Fibroblast of skin of back (primary cell): ENCODE results near the gene SLC51B. TPM values are rescaled to one million over a fixed set of nuclear protein-coding genes. Genes with fewer than 3 reads are reported as not detected.
"Not testable (repeated sequence)": the region's sequence is repeated elsewhere in the genome, so short reads cannot be mapped to it uniquely, and the experiment has no call there.

Source experiments
- DNase-seq: peaks from one replicate; pipeline ENCODE4 v3.0.0-alpha.2; 2013
- polyA plus RNA-seq, 2 experiments: library from polyadenylated mRNA; unstranded; fragments of 120-200 nt; gene quantifications; one replicate each; pipeline ENCODE4 v1.2.1, GENCODE V29; 2013; ENCODE audit not compliant: insufficient read length in 2 of 2

The SLC51B gene
- polyA plus RNA-seq (2013, experiment 1 of 2; ENCODE audit: insufficient read length) = not detected
- polyA plus RNA-seq (2013, experiment 2 of 2; ENCODE audit: insufficient read length) = not detected

DNA sequence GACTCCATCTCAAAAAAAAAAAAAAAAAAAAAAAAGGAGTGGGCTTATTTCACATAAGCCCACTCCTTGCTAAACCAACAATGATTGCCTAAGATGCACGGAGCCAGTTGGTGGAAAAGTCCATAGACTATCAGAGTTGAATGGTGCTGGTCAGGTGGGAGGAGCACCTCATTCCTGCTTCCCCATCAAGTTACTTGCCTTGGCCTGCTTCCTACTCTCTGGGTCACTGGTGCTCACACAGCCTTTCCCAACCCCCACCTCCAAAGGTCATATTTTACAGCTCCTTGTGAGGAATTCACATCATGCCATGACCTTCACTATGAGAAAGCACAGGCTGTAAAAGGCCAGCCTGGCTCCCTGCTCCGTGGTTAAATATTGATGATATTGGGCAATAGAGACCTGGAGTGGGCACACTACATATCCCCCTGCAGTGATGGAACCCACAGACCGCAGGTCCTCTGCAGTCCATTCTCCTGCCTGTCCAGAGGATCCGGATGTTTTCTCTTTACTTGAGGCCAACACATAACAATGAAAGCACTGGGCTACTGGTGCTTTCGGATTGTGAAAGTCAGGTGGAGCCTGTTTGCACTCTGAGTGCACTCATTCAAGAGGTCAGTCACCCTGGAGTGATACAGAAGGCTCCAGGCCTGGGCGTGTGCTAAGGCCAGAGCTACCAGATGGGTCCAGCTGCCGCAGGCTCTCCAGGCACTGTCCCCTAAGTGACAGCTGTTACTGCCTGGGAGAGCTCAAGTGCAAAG lies at the start of gene SLC51B:
SLC51B (plus strand) TSS at position 664 of the 758 bp plus-strand sequence. CDS start 4,618 bp downstream, outside the sequence.
- no peak for DNase-seq

- no peak for DNase-seq
Measured at GRCh38 chr15:64997066-64997465, 48.1 kb upstream of the SLC51B start.

DNA sequence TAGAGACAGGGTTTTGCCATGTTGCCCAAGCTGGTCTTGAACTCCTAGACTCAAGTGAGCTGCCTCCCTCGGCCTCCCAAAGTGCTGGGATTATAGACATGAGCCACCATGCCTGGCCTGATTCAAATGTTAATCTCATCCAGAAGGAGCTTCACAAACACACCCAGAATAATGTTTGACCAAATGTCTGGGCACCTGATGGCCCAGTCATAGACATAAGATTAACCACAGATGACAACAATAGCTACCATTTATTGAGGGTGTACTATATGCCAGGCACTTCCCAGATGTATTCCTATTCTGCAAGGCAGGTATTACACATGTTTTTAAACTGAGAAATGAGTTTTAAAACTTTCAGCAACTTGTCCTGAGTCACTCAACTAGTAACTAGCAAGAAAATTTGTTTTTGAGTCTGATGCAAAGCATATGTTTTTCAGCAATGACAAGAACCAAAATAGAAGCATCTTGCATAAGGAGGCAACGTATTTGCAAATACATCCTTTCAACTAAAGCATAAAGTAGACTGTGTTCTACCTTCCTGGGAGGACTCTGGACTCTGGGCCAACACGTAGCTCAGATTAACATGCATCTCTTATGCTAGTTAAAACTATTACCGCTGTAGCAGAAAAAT lies 47.3 kb upstream of the SLC51B start:
- DNase-seq = no peak

- DNase-seq = no peak
Measured at GRCh38 chr15:65004993-65005392, 40.2 kb upstream of the SLC51B start.

GRCh38 chr15:65006876-65007275 lies 38.3 kb upstream of the SLC51B start:
- DNase-seq = no peak

DNA sequence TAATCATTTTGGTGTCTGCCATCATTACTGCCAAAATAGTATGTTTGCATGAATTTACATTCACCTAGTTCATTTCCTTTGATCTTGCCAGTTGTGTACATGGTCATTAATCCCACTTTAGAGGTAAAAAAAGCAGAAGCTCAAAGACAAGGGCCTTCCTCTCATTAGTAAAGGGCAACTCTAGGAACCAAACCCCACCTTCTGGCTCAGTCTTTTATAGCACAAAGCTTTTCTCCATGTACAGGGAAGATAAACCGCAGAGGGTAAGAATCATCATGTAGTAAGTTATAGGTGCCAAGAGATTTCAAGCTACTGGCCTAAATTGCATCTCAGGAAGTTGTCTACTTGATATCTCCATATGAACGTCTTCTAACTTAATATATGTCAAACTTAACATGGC lies 36.2 kb upstream of the SLC51B start:
- DNase-seq = no peak

DNA sequence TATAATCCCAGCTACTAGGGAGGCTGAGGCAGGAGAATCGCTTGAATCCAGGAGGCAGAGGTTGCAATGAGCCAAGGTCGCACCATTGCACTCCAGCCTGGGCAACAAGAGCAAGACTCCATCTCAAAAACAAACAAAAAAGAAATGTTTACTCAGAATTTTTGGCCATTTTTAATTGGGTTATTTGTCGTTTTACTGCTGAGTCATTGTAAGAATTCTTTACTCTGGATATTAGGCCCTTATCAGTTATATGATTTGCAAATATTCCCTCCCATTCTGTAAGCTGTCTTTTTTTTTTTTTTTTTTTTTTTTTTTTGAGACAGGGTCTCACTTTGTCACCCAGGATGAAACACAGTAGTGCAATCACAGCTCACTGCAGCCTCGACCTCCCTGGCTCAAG lies 34.0 kb upstream of the SLC51B start:
- not testable (repeated sequence) for DNase-seq

- DNase-seq = no peak
Measured at GRCh38 chr15:65020419-65020818, 24.8 kb upstream of the SLC51B start.

DNA sequence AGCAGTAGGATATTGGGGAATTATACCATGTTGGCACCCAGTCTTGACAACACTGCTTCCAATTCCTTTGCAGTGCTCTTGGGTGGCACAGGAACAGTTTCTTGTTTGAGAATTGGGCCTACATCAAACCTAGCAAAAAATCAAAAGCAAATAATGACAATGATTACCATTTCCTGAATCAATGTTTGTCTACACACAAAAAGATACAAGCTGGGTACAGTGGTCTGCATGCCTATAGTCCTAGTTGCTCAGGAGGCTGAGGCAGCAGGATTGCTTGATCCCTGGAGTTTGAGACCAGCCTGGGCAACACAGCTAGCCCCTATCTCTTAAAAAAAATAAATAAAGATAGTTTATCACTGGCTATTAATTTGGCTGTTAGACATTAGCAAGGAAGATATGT lies 23.7 kb upstream of the SLC51B start:
- DNase-seq = no peak

- no peak for DNase-seq
Measured at GRCh38 chr15:65026756-65027155, 18.4 kb upstream of the SLC51B start.

- DNase-seq = no peak
Measured at GRCh38 chr15:65027593-65027992, 17.6 kb upstream of the SLC51B start.

- DNase-seq = no peak
Measured at GRCh38 chr15:65028338-65028737, 16.8 kb upstream of the SLC51B start.

- peak; percentile 82 for DNase-seq
Measured at GRCh38 chr15:65028921-65029735, 16.1 kb upstream of the SLC51B start, which contains the start of gene MTFMT. Gene MTFMT, minus strand, starts transcription at chr15:65029639. Its CDS starts 26 bp downstream, at chr15:65029613.

DNA sequence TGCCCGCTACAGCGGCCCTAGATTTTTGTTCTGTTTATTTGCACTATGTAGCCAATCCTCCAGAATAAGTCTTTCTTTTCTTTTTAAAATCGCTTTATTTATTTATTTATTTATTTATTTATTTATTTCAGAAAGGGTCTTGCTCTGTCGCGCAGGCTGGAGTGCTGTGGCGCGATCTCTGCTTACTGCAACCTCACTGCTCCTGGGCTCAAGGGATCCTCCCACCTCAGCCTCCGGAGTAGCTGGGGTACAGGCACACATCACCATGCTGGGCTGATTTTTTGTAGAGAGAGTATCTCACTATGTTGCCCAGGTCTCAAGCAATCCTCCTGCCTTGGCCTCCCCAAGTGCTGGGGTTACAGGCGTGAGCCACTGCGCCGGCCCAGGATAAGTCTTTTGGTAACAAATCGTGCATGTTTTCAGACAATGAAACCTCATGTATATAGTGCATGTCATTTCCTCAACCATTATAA lies 15.4 kb upstream of the SLC51B start:
- DNase-seq = no peak

DNA sequence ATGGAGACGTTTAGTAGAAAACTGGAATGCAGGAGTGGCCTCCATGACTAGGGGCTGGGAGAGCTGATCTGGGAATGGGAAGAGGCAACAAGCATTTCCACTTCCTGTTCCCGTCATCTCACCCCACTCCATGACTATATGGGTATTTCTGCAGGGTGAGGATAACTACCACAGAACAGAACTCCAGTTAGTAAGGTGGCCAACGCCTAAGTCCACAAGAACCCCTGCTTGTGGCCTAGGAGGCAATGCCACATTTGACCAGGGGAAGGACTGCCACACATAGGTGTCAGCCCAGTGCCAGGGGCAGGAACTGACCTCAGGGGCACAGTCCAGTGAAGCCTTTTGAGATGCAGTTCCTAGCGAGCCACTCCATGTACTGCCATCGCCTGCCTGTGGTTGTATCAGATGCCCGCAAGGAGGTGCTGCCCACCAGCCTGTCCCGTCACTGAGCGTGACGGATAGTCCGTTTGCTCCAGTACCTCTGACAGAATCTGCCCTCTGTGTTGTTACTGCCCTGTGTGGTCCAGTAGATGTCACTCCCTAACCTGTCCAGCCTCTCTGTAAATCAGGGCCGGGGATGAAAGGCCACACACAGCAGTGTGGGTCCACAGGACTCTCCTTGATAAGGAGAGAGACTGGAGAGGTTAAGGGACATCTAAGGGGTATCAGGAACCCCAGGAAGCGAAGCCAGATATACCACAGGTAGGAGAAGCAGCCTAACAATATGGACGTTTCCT lies 12.2 kb upstream of the SLC51B start:
- peak; percentile 70 for DNase-seq

GRCh38 chr15:65033659-65034269 lies 11.4 kb upstream of the SLC51B start:
- peak; percentile 46 for DNase-seq

GRCh38 chr15:65034719-65035118 lies 10.5 kb upstream of the SLC51B start:
- no peak for DNase-seq

DNA sequence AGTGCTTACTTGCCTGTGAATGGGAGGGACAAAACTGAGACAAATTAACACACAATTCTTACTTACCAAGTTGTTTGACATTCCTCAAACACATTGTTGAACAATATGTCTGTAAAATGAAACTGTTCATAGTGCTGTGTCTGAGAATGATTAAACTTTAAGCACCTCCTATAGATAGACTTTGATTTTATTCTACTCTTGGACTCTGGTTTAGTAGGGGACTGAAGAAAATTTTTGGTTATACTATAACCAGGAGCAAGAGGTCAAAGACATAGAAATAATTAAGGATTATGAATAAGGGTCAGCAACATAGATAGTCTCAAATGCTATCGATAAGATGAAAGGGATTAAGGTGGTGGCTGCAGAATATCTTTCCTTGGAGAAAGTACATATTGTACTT lies 7.9 kb upstream of the SLC51B start:
- no peak for DNase-seq

DNA sequence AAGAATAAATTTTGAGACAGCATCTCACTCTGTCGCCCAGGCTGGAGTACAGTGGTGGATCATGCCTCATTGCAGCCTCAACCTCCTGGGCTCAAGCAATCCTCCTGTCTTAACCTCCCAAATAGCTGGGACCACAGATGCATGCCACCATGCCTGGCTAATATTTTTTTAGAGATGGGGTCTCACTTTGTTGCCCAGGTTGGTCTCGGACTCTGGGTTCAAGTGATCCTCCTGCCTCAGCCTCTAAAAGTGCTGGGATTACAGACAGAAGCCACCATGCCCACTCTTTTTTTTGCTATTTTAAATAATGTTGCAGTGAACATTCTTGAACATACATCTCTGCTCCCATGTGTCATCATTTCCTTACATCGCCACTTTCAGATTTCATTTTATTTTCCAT lies 6.8 kb upstream of the SLC51B start:
- no peak for DNase-seq

DNA sequence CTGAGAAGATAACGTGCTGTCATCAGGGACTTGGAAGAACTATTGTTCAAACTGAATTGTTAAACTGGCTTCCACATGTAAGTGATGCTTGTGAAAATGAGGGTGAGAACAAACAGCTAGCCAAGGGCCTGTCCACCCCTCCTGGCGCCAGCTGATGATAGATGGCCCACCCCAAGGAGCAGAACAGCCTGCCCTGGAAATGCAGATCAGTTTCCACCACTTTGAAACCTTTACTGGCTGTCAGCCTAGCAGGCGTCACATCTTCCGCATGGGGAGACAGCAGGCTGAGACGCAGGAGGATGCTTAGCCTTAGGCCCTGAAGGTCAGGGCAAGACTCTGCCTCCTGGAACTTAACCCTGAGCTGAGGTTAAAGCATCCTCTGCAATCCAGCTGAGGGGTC lies 6.4 kb upstream of the SLC51B start:
- no peak for DNase-seq

DNA sequence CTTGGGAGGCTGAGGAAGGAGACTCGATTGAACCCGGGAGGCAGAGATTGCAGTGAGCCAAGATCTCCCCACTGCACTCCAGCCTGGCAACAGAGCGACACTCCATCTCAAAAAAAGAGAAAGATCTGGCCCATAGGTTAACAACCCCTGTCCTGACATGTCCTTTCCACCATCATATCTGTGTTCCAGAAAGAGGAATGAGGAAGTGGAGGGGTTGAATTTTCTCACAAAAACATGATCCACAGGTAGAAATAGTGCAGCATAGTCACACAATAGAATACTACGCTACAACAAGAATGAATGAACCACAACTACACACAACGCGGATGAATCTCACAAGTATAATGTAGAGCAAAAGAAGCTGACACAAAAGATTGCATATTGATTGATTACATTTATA lies 4.7 kb upstream of the SLC51B start:
- DNase-seq = no peak

- DNase-seq = no peak
Measured at GRCh38 chr15:65041787-65042186, 3.4 kb upstream of the SLC51B start.
